ENCODE data around the gene IPCEF1.

DNA sequence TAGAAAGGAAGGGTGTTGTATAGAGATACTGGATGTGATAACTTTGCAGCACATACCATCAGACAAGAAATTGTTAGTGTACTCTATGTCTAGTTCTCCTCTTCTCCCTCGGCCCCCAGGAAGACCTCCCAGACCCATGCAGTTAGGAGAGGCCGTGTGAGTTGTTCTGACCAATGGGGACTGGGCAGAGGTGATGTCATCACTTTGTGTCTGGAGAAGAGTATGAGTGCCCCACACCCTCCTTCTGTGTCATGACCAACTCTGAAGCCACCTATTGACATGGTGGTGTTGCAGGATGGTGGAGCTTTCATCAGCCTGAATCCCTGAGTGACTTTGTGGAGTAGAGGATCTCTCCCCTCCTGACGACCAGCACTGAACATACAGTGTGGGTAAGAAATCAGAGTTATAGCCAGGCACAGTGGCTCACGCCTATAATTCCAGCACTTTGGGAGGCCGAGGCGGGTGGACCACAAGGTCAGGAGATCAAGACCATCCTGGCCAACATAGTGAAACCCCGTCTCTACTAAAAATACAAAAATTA lies 72.2 kb downstream of the IPCEF1 start:
- TF ChIP-seq ESRRG (CRISPR knock-in tag; IDR thresholded peaks at IDR 0.05) (no peak), BACH2 (CRISPR knock-in tag; IDR thresholded peaks at IDR 0.05; ENCODE audit: borderline replicate concordance) (no peak), ZC3H10 (CRISPR knock-in tag; IDR thresholded peaks at IDR 0.05) (no peak), RARB (CRISPR knock-in tag; IDR thresholded peaks at IDR 0.05) (no peak), ARNTL (CRISPR knock-in tag; IDR thresholded peaks at IDR 0.05; ENCODE audit: borderline replicate concordance, low read depth) (no peak), ZFP3 (CRISPR knock-in tag; IDR thresholded peaks at IDR 0.05) (no peak), CSDC2 (CRISPR knock-in tag; IDR thresholded peaks at IDR 0.05) (no peak)
- TF ChIP-seq, protein P1, sequence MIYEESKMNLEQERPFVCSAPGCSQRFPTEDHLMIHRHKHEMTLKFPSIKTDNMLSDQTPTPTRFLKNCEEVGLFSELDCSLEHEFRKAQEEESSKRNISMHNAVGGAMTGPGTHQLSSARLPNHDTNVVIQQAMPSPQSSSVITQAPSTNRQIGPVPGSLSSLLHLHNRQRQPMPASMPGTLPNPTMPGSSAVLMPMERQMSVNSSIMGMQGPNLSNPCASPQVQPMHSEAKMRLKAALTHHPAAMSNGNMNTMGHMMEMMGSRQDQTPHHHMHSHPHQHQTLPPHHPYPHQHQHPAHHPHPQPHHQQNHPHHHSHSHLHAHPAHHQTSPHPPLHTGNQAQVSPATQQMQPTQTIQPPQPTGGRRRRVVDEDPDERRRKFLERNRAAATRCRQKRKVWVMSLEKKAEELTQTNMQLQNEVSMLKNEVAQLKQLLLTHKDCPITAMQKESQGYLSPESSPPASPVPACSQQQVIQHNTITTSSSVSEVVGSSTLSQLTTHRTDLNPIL (CRISPR knock-in tag; IDR thresholded peaks at IDR 0.05; ENCODE audit: low read depth), result no peak
- TF ChIP-seq, protein P2, sequence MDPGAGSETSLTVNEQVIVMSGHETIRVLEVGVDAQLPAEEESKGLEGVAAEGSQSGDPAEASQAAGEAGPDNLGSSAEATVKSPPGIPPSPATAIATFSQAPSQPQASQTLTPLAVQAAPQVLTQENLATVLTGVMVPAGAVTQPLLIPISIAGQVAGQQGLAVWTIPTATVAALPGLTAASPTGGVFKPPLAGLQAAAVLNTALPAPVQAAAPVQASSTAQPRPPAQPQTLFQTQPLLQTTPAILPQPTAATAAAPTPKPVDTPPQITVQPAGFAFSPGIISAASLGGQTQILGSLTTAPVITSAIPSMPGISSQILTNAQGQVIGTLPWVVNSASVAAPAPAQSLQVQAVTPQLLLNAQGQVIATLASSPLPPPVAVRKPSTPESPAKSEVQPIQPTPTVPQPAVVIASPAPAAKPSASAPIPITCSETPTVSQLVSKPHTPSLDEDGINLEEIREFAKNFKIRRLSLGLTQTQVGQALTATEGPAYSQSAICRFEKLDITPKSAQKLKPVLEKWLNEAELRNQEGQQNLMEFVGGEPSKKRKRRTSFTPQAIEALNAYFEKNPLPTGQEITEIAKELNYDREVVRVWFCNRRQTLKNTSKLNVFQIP (CRISPR knock-in tag; IDR thresholded peaks at IDR 0.05; ENCODE audit: borderline replicate concordance, low read depth), result no peak
